ENCODE results near the gene ARHGAP45. TPM values are rescaled to one million over a fixed set of nuclear protein-coding genes. Genes with fewer than 3 reads are reported as not detected.

ARHGAP45 gene
- total and polyA plus RNA-seq, 2 experiments from 2014 or later, result 24.7 to 71.8 TPM

GRCh38 chr19:1035998-1036621 lies 30.9 kb upstream of the ARHGAP45 start:
- no peak overlapping the region for H3K4me3 ChIP-seq
- H3K4me3 Mint-ChIP-seq, result no peak overlapping the region
- H3K27me3 ChIP-seq (ENCODE audit: insufficient read depth), result no peaks in the 10 kb centered on the region
- H3K27ac Mint-ChIP-seq, result no peak overlapping the region
- no peak overlapping the region for H3K4me2 ChIP-seq
- peaks cover 15% of the 10 kb centered on the region for H3K4me1 Mint-ChIP-seq
- H3K79me2 ChIP-seq (replicated peaks; ENCODE audit: insufficient read depth), result peaks cover 13% of the 10 kb centered on the region; the same call in 1 of the 2 replicates
- H3K27me3 Mint-ChIP-seq (ENCODE audit: insufficient read depth, low read depth, poor library complexity), result peaks cover 42% of the 10 kb centered on the region
- no peak overlapping the region for H3K27ac ChIP-seq (ENCODE audit: low read depth)
- peak; percentile 3 for ATAC-seq
- TF ChIP-seq ETS1 (IDR thresholded peaks at IDR 0.05) (no peak), CTCF (conservative IDR thresholded peaks at IDR 0.05; ENCODE audit: low read depth in 2 of 2) (peak; percentile 36 to 61)
- no peaks in the 10 kb centered on the region for H3K9me2 ChIP-seq (ENCODE audit: insufficient read depth)
- peaks cover 50% of the 10 kb centered on the region for H3F3A ChIP-seq (replicated peaks; ENCODE audit: low read depth)
- no peak overlapping the region for H2AFZ ChIP-seq
- peaks cover 10% of the 10 kb centered on the region for H3K4me1 ChIP-seq (ENCODE audit: insufficient read depth)
- H4K20me1 ChIP-seq (replicated peaks; ENCODE audit: insufficient read depth), result peaks cover 15% of the 10 kb centered on the region; the same call in 1 of the 2 replicates
- H3K9me3 Mint-ChIP-seq, result peaks cover 2% of the 10 kb centered on the region; the same call in 2 of the 3 replicates
- H3K36me3 ChIP-seq (ENCODE audit: insufficient read depth), result peaks cover 33% of the 10 kb centered on the region
- peak; percentile 71 for DNase-seq (ENCODE audit: low spot score)
- H3K36me3 Mint-ChIP-seq (ENCODE audit: low read depth), result peaks cover 65% of the 10 kb centered on the region

- peaks cover 6% of the 10 kb centered on the region; the same call in 1 of the 2 replicates for H3K79me2 ChIP-seq (replicated peaks; ENCODE audit: insufficient read depth)
- H3F3A ChIP-seq (replicated peaks; ENCODE audit: low read depth), result peaks cover 46% of the 10 kb centered on the region
- DNase-seq (ENCODE audit: low spot score) (no peak), ATAC-seq (no peak)
- H3K4me1 ChIP-seq (ENCODE audit: insufficient read depth), result peaks cover 10% of the 10 kb centered on the region
- no peak overlapping the region for H2AFZ ChIP-seq
- H3K27ac ChIP-seq (ENCODE audit: low read depth), result no peak overlapping the region
- H3K27me3 ChIP-seq (ENCODE audit: insufficient read depth), result no peaks in the 10 kb centered on the region
- no peak overlapping the region for H3K4me2 ChIP-seq
- no peak for TF ChIP-seq EZH2phosphoT487 (IDR thresholded peaks at IDR 0.05; ENCODE audit: unreplicated experiment)
- no peak for TF ChIP-seq CTCF (conservative IDR thresholded peaks at IDR 0.05; ENCODE audit: low read depth in 2 of 2)
- no peak for TF ChIP-seq POLR2AphosphoS5 (IDR thresholded peaks at IDR 0.05; ENCODE audit: low read depth)
- TF ChIP-seq ETS1 (IDR thresholded peaks at IDR 0.05), result no peak
- TF ChIP-seq EZH2 (IDR thresholded peaks at IDR 0.05; ENCODE audit: low read depth, unreplicated experiment), result no peak
- TF ChIP-seq JUNB (IDR thresholded peaks at IDR 0.05; ENCODE audit: unreplicated experiment), result no peak
- Mint-ChIP-seq H3K36me3 (ENCODE audit: low read depth) (peaks cover 54% of the 10 kb centered on the region), H3K4me3 (no peak overlapping the region; the same call in 2 of the 3 replicates), H3K4me1 (peaks cover 15% of the 10 kb centered on the region), H3K27ac (no peak overlapping the region), H3K9me3 (peaks cover 2% of the 10 kb centered on the region; the same call in 2 of the 3 replicates), H3K27me3 (ENCODE audit: insufficient read depth, low read depth, poor library complexity) (peaks cover 46% of the 10 kb centered on the region)
- H3K36me3 ChIP-seq (ENCODE audit: insufficient read depth), result peaks cover 22% of the 10 kb centered on the region
- H3K9me2 ChIP-seq (ENCODE audit: insufficient read depth), result no peaks in the 10 kb centered on the region
- peaks cover 10% of the 10 kb centered on the region; the same call in 1 of the 2 replicates for H4K20me1 ChIP-seq (replicated peaks; ENCODE audit: insufficient read depth)
- no peak overlapping the region for H3K4me3 ChIP-seq
Measured at GRCh38 chr19:1037621-1038064, 29.3 kb upstream of the ARHGAP45 start.
